Testis (tissue), 3 donors: ENCODE results near the gene RP9. TPM values are rescaled to one million over a fixed set of nuclear protein-coding genes. Genes with fewer than 3 reads are reported as not detected.

ENCODE experiments used
- DNase-seq: peaks from one replicate; pipeline ENCODE4 v3.0.0-alpha.2; 2019
- H3K27ac ChIP-seq, 2 donors: fragments of 200-600 bp; sonication (generic); one replicate each; pipeline ENCODE4 v1.5.1; 2019
- H3K27me3 ChIP-seq: fragments of 200-600 bp; sonication (generic); one replicate; pipeline ENCODE4 v1.5.1; 2019
- H3K36me3 ChIP-seq: fragments of 200-600 bp; sonication (generic); one replicate; pipeline ENCODE4 v1.5.1; 2017; ENCODE audit warnings: low read depth; ENCODE audit errors: missing control alignments
- H3K4me1 ChIP-seq: fragments of 200-600 bp; sonication (generic); one replicate; pipeline ENCODE4 v1.5.1; 2019
- H3K4me3 ChIP-seq, 2 donors: fragments of 200-600 bp; sonication (generic); one replicate each; pipeline ENCODE4 v1.5.1; 2017 to 2019
- H3K9me3 ChIP-seq: fragments of 200-600 bp; sonication (generic); one replicate; pipeline ENCODE4 v1.5.1; 2017
- POLR2A ChIP-seq: fragments of 450-650 bp; IDR thresholded peaks from one replicate; pipeline ENCODE4 v1.6.1; 2017; ENCODE audit warnings: antibody characterized with exemption, mild to moderate bottlenecking, moderate library complexity
- WGBS, 2 donors: methylation state at CpG; one replicate each; pipeline ENCODE4 v1.1.5; 2018; 5-methylcytosine and 5-hydroxymethylcytosine counted together
- intact Hi-C: fragments of 100-400 bp; cut with DNase I; formaldehyde crosslinking; loops from one replicate; pipeline ENCODE4 v1.15.1; 2023; ENCODE audit warnings: low total_unique reads
- polyA plus RNA-seq: library from polyadenylated mRNA; stranded (reverse); fragments of 350-450 nt; fragmentation: Illumina TruSeq; extraction: RNeasy Lipid Tissue Mini Kit (QIAGEN cat#74804); gene quantifications from one replicate; pipeline ENCODE4 v1.2.3, GENCODE V29; 2014; ENCODE audit warnings: low read depth, low replicate concordance; ENCODE audit not compliant: insufficient read depth
- small RNA-seq, 2 donors: library from RNA; depleted of rRNA; stranded (forward); fragments of <200 nt; gene quantifications; one replicate each; pipeline ENCODE3, GENCODE V24; 2016
- total RNA-seq, 2 donors: library from RNA; depleted of rRNA; stranded (reverse); fragments of >200 nt; gene quantifications; one replicate each; pipeline ENCODE4 v1.2.3, GENCODE V29; 2016
- TF ChIP-seq, protein P1 (sequence below), 3 experiments: fragments of 450-650 bp in 2 of 3; fragments of 200-600 bp in 1 of 3; sonication (generic) in 1 of 3; IDR thresholded peaks; one replicate each; pipeline ENCODE4 v1.5.1; 2016 to 2019; ENCODE audit warnings: antibody characterized with exemption in 3 of 3, mild to moderate bottlenecking in 2 of 3, moderate library complexity in 1 of 3

The RP9 gene
- total and polyA plus RNA-seq, 3 donors from 2014 or later: 17.9 to 29.2 (median 28.2) TPM

GRCh38 chr7:33048257-33048656 is 60.9 kb downstream of the RP9 start:
- peaks cover 20% of the 10 kb centered on the region for H3K4me1 ChIP-seq
- H3K27me3 ChIP-seq: no peaks in the 10 kb centered on the region
- WGBS, 2 donors: 93 to 97% methylated on average over 3 of the region's 3 CpGs
- H3K4me3 ChIP-seq: no peak overlapping the region
- H3K27ac ChIP-seq: no peak overlapping the region
- intact Hi-C loops: no loop called here
- no peak for DNase-seq
- no peaks in the 10 kb centered on the region for H3K9me3 ChIP-seq
- no peaks in the 10 kb centered on the region for H3K36me3 ChIP-seq
- TF ChIP-seq, protein P1, sequence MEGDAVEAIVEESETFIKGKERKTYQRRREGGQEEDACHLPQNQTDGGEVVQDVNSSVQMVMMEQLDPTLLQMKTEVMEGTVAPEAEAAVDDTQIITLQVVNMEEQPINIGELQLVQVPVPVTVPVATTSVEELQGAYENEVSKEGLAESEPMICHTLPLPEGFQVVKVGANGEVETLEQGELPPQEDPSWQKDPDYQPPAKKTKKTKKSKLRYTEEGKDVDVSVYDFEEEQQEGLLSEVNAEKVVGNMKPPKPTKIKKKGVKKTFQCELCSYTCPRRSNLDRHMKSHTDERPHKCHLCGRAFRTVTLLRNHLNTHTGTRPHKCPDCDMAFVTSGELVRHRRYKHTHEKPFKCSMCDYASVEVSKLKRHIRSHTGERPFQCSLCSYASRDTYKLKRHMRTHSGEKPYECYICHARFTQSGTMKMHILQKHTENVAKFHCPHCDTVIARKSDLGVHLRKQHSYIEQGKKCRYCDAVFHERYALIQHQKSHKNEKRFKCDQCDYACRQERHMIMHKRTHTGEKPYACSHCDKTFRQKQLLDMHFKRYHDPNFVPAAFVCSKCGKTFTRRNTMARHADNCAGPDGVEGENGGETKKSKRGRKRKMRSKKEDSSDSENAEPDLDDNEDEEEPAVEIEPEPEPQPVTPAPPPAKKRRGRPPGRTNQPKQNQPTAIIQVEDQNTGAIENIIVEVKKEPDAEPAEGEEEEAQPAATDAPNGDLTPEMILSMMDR (IDR thresholded peaks at IDR 0.05): no peak
- TF ChIP-seq POLR2A: no peak

DNA sequence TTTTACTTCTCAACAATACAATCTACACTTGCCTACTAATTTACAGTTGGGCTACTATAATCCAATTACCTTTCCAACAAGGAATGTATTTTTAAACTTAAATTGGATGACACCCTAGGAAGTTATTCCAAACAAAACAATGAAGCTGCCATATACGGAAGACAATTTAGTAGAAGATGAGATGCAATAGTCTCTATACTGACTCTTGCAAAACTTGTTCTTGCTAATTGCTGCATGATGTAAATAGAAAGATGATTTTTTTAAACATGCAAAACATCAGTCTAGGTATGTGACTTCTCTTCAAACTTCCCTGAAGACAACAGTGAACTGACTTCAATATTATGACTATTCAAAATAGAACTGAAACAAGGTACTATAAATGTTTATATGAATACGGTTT is 64.2 kb downstream of the RP9 start:
- no peak for DNase-seq
- no peaks in the 10 kb centered on the region for H3K27me3 ChIP-seq
- H3K9me3 ChIP-seq: no peaks in the 10 kb centered on the region
- no peak overlapping the region for H3K27ac ChIP-seq
- no peaks in the 10 kb centered on the region for H3K36me3 ChIP-seq
- H3K4me3 ChIP-seq: no peak overlapping the region
- TF ChIP-seq, protein P1 (IDR thresholded peaks at IDR 0.05): no peak
- no peak for TF ChIP-seq POLR2A
- 33 to 72% methylated on average over 2 of the region's 2 CpGs for WGBS, 2 donors
- intact Hi-C loops: no loop called here
- peaks cover 23% of the 10 kb centered on the region for H3K4me1 ChIP-seq

Small RNA genes within 50 kb of the gene (small RNA-seq; reads per million reads assigned to genes)
- gene AC074338.1: 0 reads per million in 2 donors
- gene RN7SL505P: 0 reads per million in 2 donors

Other genes starting within 250 kb of the RP9 start
- gene KBTBD2, start 217.6 kb downstream of the RP9 start, total RNA-seq: 10 to 100 TPM; 45.8 to 48.1 TPM
- gene KBTBD2, start 217.6 kb downstream of the RP9 start, polyA plus RNA-seq: 45.0 TPM
- gene FKBP9, start 152.0 kb downstream of the RP9 start, total RNA-seq: 10 to 100 TPM; 66.5 to 95.1 TPM
- 43.5 TPM for gene FKBP9, start 152.0 kb downstream of the RP9 start, polyA plus RNA-seq
- 10 to 100 TPM; 19.5 to 23.8 TPM for gene NT5C3A, start 46.6 kb downstream of the RP9 start, total RNA-seq
- gene NT5C3A, start 46.6 kb downstream of the RP9 start, polyA plus RNA-seq: 18.9 TPM
- 10 to 100 TPM; 53.3 to 55.7 TPM for gene BBS9, start 20.2 kb upstream of the RP9 start, total RNA-seq
- 39.3 TPM for gene BBS9, start 20.2 kb upstream of the RP9 start, polyA plus RNA-seq